H1 (cell line): ENCODE measurements around the gene CBY1. TPM values are rescaled to one million over a fixed set of nuclear protein-coding genes. Genes with fewer than 3 reads are reported as not detected.
A peak's percentile ranks its signal among the peaks of the same experiment; 100 is the strongest.

Experiments used
- CTCF ChIA-PET: fragments of 300-600 bp; sonication (Branson Sonifier 250); formaldehyde crosslinking; loops from one replicate; lab custom pipeline; 2021; ENCODE audit not compliant: partially characterized antibody; lab: Charles Lee
- POLR2A ChIA-PET: fragments of 300-600 bp; sonication (Branson Sonifier 250); formaldehyde crosslinking; loops from one replicate; lab custom pipeline; 2021; ENCODE audit warnings: inconsistent platforms; ENCODE audit not compliant: partially characterized antibody; lab: Charles Lee
- DNase-seq, 2 experiments: peaks; one replicate each; pipeline versions ENCODE4 v3.0.0 to v3.0.0-alpha.2; 2010 to 2022; ENCODE audit warnings: low spot score in 2 of 2, low read depth in 1 of 2, mixed read lengths in 1 of 2
- FAIRE-seq: peaks from 2 replicates; lab custom pipeline; 2011; peaks lifted over from hg19 to GRCh38; lab: Jason Lieb, UNC
- H2AFZ ChIP-seq: 2 replicates; pipeline ENCODE4 v1.8.1; 2012; ENCODE audit warnings: low read length, inconsistent platforms
- H2AK5ac ChIP-seq: 2 replicates; pipeline ENCODE4 v1.6.1; 2013; ENCODE audit warnings: low read depth, low read length
- H2BK120ac ChIP-seq: replicated peaks from 2 replicates; pipeline ENCODE3; 2013; ENCODE audit warnings: low read depth, low read length, inconsistent platforms
- H2BK12ac ChIP-seq: 2 replicates; pipeline ENCODE4 v1.6.1; 2013; ENCODE audit warnings: low read depth, low read length
- H2BK15ac ChIP-seq: 2 replicates; pipeline ENCODE4 v1.6.1; 2013; ENCODE audit warnings: low read length
- H2BK20ac ChIP-seq: 2 replicates; pipeline ENCODE4 v1.6.1; 2013; ENCODE audit warnings: low read length
- H2BK5ac ChIP-seq: 2 replicates; pipeline ENCODE4 v1.6.1; 2013; ENCODE audit warnings: low read depth, low read length
- H3K14ac ChIP-seq: 2 replicates; pipeline ENCODE4 v1.6.1; 2013; ENCODE audit warnings: inconsistent platforms; ENCODE audit not compliant: insufficient read length
- H3K18ac ChIP-seq: 2 replicates; pipeline ENCODE4 v1.6.1; 2013; ENCODE audit warnings: low read length; ENCODE audit errors: extremely low read depth
- H3K23ac ChIP-seq: 2 replicates; pipeline ENCODE4 v1.6.1; 2013; ENCODE audit warnings: inconsistent platforms; ENCODE audit not compliant: insufficient read length
- H3K23me2 ChIP-seq: 2 replicates; pipeline ENCODE4 v1.6.1; 2013; ENCODE audit warnings: low read depth, low read length
- H3K27ac ChIP-seq: 2 replicates; pipeline ENCODE4 v1.6.1; 2011; ENCODE audit warnings: low read depth, low read length, inconsistent platforms
- H3K27me3 ChIP-seq, 4 experiments: replicated peaks in 1 of 4; 1 replicate in 1 of 4; 2 replicates in 3 of 4; pipeline versions ENCODE4 v1.6.1 to v1.8.1; 2011 to 2013; ENCODE audit warnings: low read length in 3 of 4, mild to moderate bottlenecking in 3 of 4, inconsistent platforms in 2 of 4, mixed read lengths in 2 of 4, moderate library complexity in 1 of 4; ENCODE audit not compliant: control insufficient read depth in 3 of 4, insufficient read depth in 3 of 4; ENCODE audit errors: extremely low read depth in 1 of 4
- H3K36me3 ChIP-seq, 4 experiments: 2 replicates each; pipeline versions ENCODE4 v1.6.1 to v1.8.1; 2011 to 2013; ENCODE audit warnings: mild to moderate bottlenecking in 4 of 4, low read length in 3 of 4, moderate library complexity in 2 of 4, control low read depth in 1 of 4, inconsistent platforms in 1 of 4; ENCODE audit not compliant: insufficient read depth in 4 of 4, control insufficient read depth in 2 of 4
- H3K4ac ChIP-seq: replicated peaks from 2 replicates; pipeline ENCODE3; 2013; ENCODE audit warnings: low read length, low read depth, mixed read lengths, inconsistent platforms; ENCODE audit not compliant: insufficient read length
- H3K4me1 ChIP-seq, 4 experiments: replicated peaks in 1 of 4; 1 replicate in 1 of 4; 2 replicates in 3 of 4; pipeline versions ENCODE4 v1.6.1 to v1.8.1; 2011 to 2013; ENCODE audit warnings: low read length in 3 of 4, inconsistent platforms in 2 of 4, mixed read lengths in 1 of 4; ENCODE audit not compliant: insufficient read depth in 4 of 4, control insufficient read depth in 3 of 4
- H3K4me2 ChIP-seq, 2 experiments: 2 replicates each; pipeline versions ENCODE4 v1.6.1 to v1.8.1; 2011 to 2013; ENCODE audit warnings: low read depth in 2 of 2, low read length in 2 of 2, control low read depth in 1 of 2, inconsistent platforms in 1 of 2, mild to moderate bottlenecking in 1 of 2; ENCODE audit not compliant: insufficient read depth in 1 of 2
- H3K4me3 ChIP-seq, 4 experiments: fragments of 200-600, 300-600 bp in 1 of 4; sonication (generic), shearing (Covaris generic), sonication (Bioruptor Twin) in 1 of 4; 2 replicates each; pipeline versions ENCODE4 v1.5.1 to v1.8.1; 2011 to 2016; ENCODE audit warnings: low read length in 4 of 4, low read depth in 3 of 4, control low read depth in 2 of 4, inconsistent platforms in 2 of 4, mild to moderate bottlenecking in 2 of 4, mixed read lengths in 1 of 4, moderate library complexity in 1 of 4; ENCODE audit not compliant: insufficient read depth in 2 of 4; ENCODE audit errors: extremely low read depth in 1 of 4
- H3K56ac ChIP-seq: replicated peaks from 2 replicates; pipeline ENCODE3; 2013; ENCODE audit warnings: low read depth, mild to moderate bottlenecking, mixed read lengths, low read length, inconsistent platforms; ENCODE audit not compliant: insufficient read length
- H3K79me1 ChIP-seq: 2 replicates; pipeline ENCODE4 v1.6.1; 2013; ENCODE audit warnings: low read depth, low read length, control low read depth
- H3K79me2 ChIP-seq, 2 experiments: 2 replicates each; pipeline versions ENCODE4 v1.6.1 to v1.8.1; 2012 to 2013; ENCODE audit warnings: low read length in 2 of 2, mild to moderate bottlenecking in 2 of 2, inconsistent platforms in 1 of 2; ENCODE audit not compliant: insufficient read depth in 2 of 2, control insufficient read depth in 1 of 2
- H3K9ac ChIP-seq, 4 experiments: replicated peaks in 1 of 4; 1 replicate in 1 of 4; 2 replicates in 3 of 4; pipeline versions ENCODE4 v1.6.1 to v1.8.1; 2011 to 2013; ENCODE audit warnings: low read depth in 3 of 4, low read length in 3 of 4, control low read depth in 2 of 4, mild to moderate bottlenecking in 2 of 4, moderate library complexity in 2 of 4, inconsistent platforms in 1 of 4; ENCODE audit errors: extremely low read depth in 1 of 4
- H3K9me3 ChIP-seq, 2 experiments: 2 replicates each; pipeline versions ENCODE4 v1.6.1 to v1.8.1; 2012 to 2013; ENCODE audit warnings: mild to moderate bottlenecking in 2 of 2, moderate library complexity in 2 of 2, control low read depth in 1 of 2, inconsistent platforms in 1 of 2, low read depth in 1 of 2, low read length in 1 of 2, mixed read lengths in 1 of 2; ENCODE audit not compliant: insufficient read depth in 2 of 2
- H4K20me1 ChIP-seq, 2 experiments: replicated peaks in 1 of 2; 2 replicates each; pipeline versions ENCODE3 to v1.8.1; 2011 to 2013; ENCODE audit warnings: inconsistent platforms in 2 of 2, low read length in 2 of 2, mild to moderate bottlenecking in 1 of 2; ENCODE audit not compliant: insufficient read depth in 2 of 2, control insufficient read depth in 1 of 2
- H4K5ac ChIP-seq: 2 replicates; pipeline ENCODE4 v1.6.1; 2013; ENCODE audit warnings: low read length, low read depth, mixed read lengths, inconsistent platforms; ENCODE audit not compliant: insufficient read length
- H4K8ac ChIP-seq: 2 replicates; pipeline ENCODE4 v1.8.0; 2013; ENCODE audit warnings: mild to moderate bottlenecking, moderate library complexity, low read length, inconsistent platforms; ENCODE audit not compliant: insufficient read depth; ENCODE audit errors: extremely low read depth
- H4K91ac ChIP-seq: replicated peaks from 2 replicates; pipeline ENCODE3; 2013; ENCODE audit warnings: low read length, mixed read lengths, inconsistent platforms; ENCODE audit not compliant: insufficient read length
- BCL11A ChIP-seq, 2 experiments: IDR thresholded peaks; one replicate each; pipeline ENCODE4 v1.6.1; 2011; ENCODE audit warnings: low read depth in 2 of 2, low read length in 2 of 2, mild to moderate bottlenecking in 2 of 2
- BRCA1 ChIP-seq: IDR thresholded peaks from 2 replicates; pipeline ENCODE4 v1.6.1; 2012; ENCODE audit warnings: low read depth, low read length, improper control_type of control experiment
- CEBPB ChIP-seq: IDR thresholded peaks from 2 replicates; pipeline ENCODE4 v1.6.1; 2012; ENCODE audit warnings: low read depth, low read length
- E2F6 ChIP-seq: IDR thresholded peaks from 2 replicates; pipeline ENCODE4 v1.6.1; 2012; ENCODE audit warnings: inconsistent platforms
- EZH2 ChIP-seq: fragments of 200-600 bp; sonication (generic); IDR thresholded peaks from 2 replicates; pipeline ENCODE4 v1.7.1; 2012; ENCODE audit warnings: low read depth, mild to moderate bottlenecking, moderate library complexity, low read length, inconsistent platforms; ENCODE audit not compliant: severe bottlenecking
- GABPA ChIP-seq: IDR thresholded peaks from 2 replicates; pipeline ENCODE4 v1.6.1; 2011; ENCODE audit warnings: mild to moderate bottlenecking, low read length, moderate library complexity, borderline replicate concordance; ENCODE audit not compliant: insufficient read depth
- GTF2F1 ChIP-seq: IDR thresholded peaks from 2 replicates; pipeline ENCODE4 v1.6.1; 2012; ENCODE audit warnings: low read depth, low read length, improper control_type of control experiment, borderline replicate concordance
- KDM1A ChIP-seq: fragments of 200-600, 300-600 bp; sonication (generic); IDR thresholded peaks from 2 replicates; pipeline ENCODE4 v1.7.1; 2016; ENCODE audit warnings: mild to moderate bottlenecking, low read length, borderline replicate concordance
- KDM4A ChIP-seq: IDR thresholded peaks from one replicate; pipeline ENCODE4 v1.7.1; 2012; ENCODE audit warnings: low read depth, mild to moderate bottlenecking, moderate library complexity, low read length, inconsistent platforms; ENCODE audit not compliant: severe bottlenecking
- KDM5A ChIP-seq: fragments of 200-600 bp; IDR thresholded peaks from 2 replicates; pipeline ENCODE4 v1.7.1; 2012; ENCODE audit warnings: mild to moderate bottlenecking, low read length, inconsistent platforms, mixed read lengths
- POLR2AphosphoS5 ChIP-seq: IDR thresholded peaks from 2 replicates; pipeline ENCODE4 v1.6.1; 2011; ENCODE audit warnings: low read depth, low read length
- SAP30 ChIP-seq: fragments of 300-600 bp; sonication (generic); IDR thresholded peaks from 2 replicates; pipeline ENCODE4 v1.7.1; 2012; ENCODE audit warnings: low read length, moderate library complexity, mild to moderate bottlenecking, inconsistent platforms; ENCODE audit not compliant: insufficient read depth, insufficient replicate concordance
- SRF ChIP-seq: IDR thresholded peaks from 2 replicates; pipeline ENCODE4 v1.6.1; 2011; ENCODE audit warnings: mild to moderate bottlenecking, low read depth, low read length, moderate library complexity
- WGBS, 2 experiments: shearing (Covaris generic) in 1 of 2; methylation state at CpG; one replicate each; pipeline versions ENCODE4 v1.1.6 to v1.1.7; 2013 to 2015; ENCODE audit warnings: low lambda C conversion rate in 2 of 2, mixed read lengths in 2 of 2, inconsistent platforms in 1 of 2, low coverage in 1 of 2, missing lambda C conversion rate in 1 of 2; ENCODE audit not compliant: insufficient replicate concordance in 2 of 2, insufficient coverage in 1 of 2, insufficient read length in 1 of 2; ENCODE audit errors: extremely low coverage in 1 of 2, missing lambda C conversion rate in 1 of 2; 5-methylcytosine and 5-hydroxymethylcytosine counted together
- polyA plus RNA-seq, 7 experiments: library from polyadenylated mRNA; depleted of rRNA in 3 of 7; stranded (reverse) in 5 of 7; unstranded in 2 of 7; fragments of >200 nt in 5 of 7; fragments of 200-250 nt in 2 of 7; gene quantifications; 1 replicate in 5 of 7; 2 replicates in 1 of 7; 4 replicates in 1 of 7; pipeline versions ENCODE4 v1.2.1 to v1.2.3, GENCODE V29; 2011 to 2013; ENCODE audit warnings: missing spikeins in 2 of 7, mixed read lengths in 2 of 7
- total RNA-seq: library from RNA; stranded (reverse); fragmentation: NEBNext Ultra II Directional; extraction: Animal tissue kit (Norgen Biotek cat#: 25700); gene quantifications from 2 replicates; pipeline ENCODE4 v1.2.1, GENCODE V29; 2021

The CBY1 gene
- total and polyA plus RNA-seq, 2 of the 8 experiments (the other 6 are each of a cell fraction or from before 2014, with no cell fraction given) = 23.2 to 30.2 TPM

GRCh38 chr22:38707346-38707745, 50.9 kb downstream of the CBY1 start:
- FAIRE-seq = no peak
- H2BK20ac ChIP-seq = no peak overlapping the region
- no peaks in the 10 kb centered on the region for H3K27me3 ChIP-seq
- peaks cover 4% of the 10 kb centered on the region; the same call in 1 of the 2 replicates for H3K79me1 ChIP-seq
- no peak overlapping the region for H3K23ac ChIP-seq
- no peak overlapping the region for H3K18ac ChIP-seq
- H3K9ac ChIP-seq = peak overlapping the region in 1 of 4 experiments; percentile 44; a peak in 1 of 7 replicates
- no peak overlapping the region for H3K4ac ChIP-seq
- H3K36me3 ChIP-seq = peaks cover 0 to 14% (median 6%) of the 10 kb centered on the region in 4 experiments; a peak in 4 of 8 replicates
- no peaks in the 10 kb centered on the region for H3K9me3 ChIP-seq
- H3K79me2 ChIP-seq = peaks cover 26 to 62% of the 10 kb centered on the region in 2 experiments
- H4K8ac ChIP-seq = no peak overlapping the region
- H2AK5ac ChIP-seq = no peak overlapping the region
- no peak overlapping the region for H2AFZ ChIP-seq
- H3K27ac ChIP-seq = no peak overlapping the region
- peak overlapping the region; percentile 82 to 88 for H3K4me2 ChIP-seq
- ChIA-PET CTCF (interaction anchor here (0.6 to 3.3 kb wide), 5 partner anchors 15 to 221 kb away, joined by 3 to 19 read pairs (median 3); partner anchors contain the start of gene TOMM22), POLR2A (interaction anchor here (0.8 to 5.6 kb wide), 5 partner anchors 9 to 26 kb away, joined by 3 to 39 read pairs (median 7); partner anchors contain the start of gene TOMM22)
- no peak overlapping the region for H2BK5ac ChIP-seq
- H3K4me1 ChIP-seq = peaks cover 11 to 17% (median 13%) of the 10 kb centered on the region in 4 experiments; a peak in 6 of 7 replicates
- H4K20me1 ChIP-seq = peaks cover 19% of the 10 kb centered on the region in 2 experiments
- H2BK12ac ChIP-seq = no peak overlapping the region
- no peak overlapping the region for H3K14ac ChIP-seq
- peak overlapping the region; percentile 82 to 95 (median 90); a peak in 5 of 8 replicates for H3K4me3 ChIP-seq
- no peak overlapping the region for H4K91ac ChIP-seq
- no peak overlapping the region for H3K56ac ChIP-seq
- H3K23me2 ChIP-seq = peaks cover 7% of the 10 kb centered on the region
- no peak overlapping the region for H2BK120ac ChIP-seq
- DNase-seq = no peak
- H4K5ac ChIP-seq = no peak overlapping the region
- 88% methylated on average over 2 of the region's 2 CpGs; no CpG with 5 or more reads in 1 of the 2 experiments for WGBS, 2 experiments
- no peak overlapping the region for H2BK15ac ChIP-seq
- TF ChIP-seq CEBPB (no peak), BCL11A (IDR thresholded peaks at IDR 0.05; ENCODE audit: low read depth in 2 of 2, low read length in 2 of 2) (no peak), GTF2F1 (no peak), KDM4A (no peak), KDM1A (no peak), EZH2 (no peak), E2F6 (no peak), GABPA (no peak), SRF (no peak), POLR2AphosphoS5 (no peak), BRCA1 (no peak), KDM5A (no peak), SAP30 (no peak)
